Suprapubic skin (tissue), 3 donors: ENCODE data around the gene SERBP1.

ENCODE experiments used
- CTCF ChIP-seq, 2 donors: fragments of 200-600 bp in 1 of 2; fragments of 450-650 bp in 1 of 2; sonication (generic) in 1 of 2; IDR thresholded peaks; one replicate each; pipeline ENCODE4 v1.5.1; 2016 to 2019; ENCODE audit warnings: antibody characterized with exemption in 2 of 2, mild to moderate bottlenecking in 1 of 2, moderate library complexity in 1 of 2
- POLR2AphosphoS5 ChIP-seq, 3 donors: sonication (generic); formaldehyde crosslinking; IDR thresholded peaks; one replicate each; pipeline ENCODE4 v1.6.1; 2017; ENCODE audit warnings: antibody characterized with exemption in 3 of 3

- TF ChIP-seq CTCF (IDR thresholded peaks at IDR 0.05) (no peak), POLR2AphosphoS5 (IDR thresholded peaks at IDR 0.05) (no peak)
Measured at GRCh38 chr1:67368046-67368514, 62.1 kb downstream of the SERBP1 start.
